Loucy (cell line): ENCODE results near the gene SORCS2.

Experiments
- H2AFZ ChIP-seq: fragments of 200-600 bp; sonication (generic); 2 replicates; pipeline ENCODE4 v1.6.0; 2016; ENCODE audit warnings: antibody characterized with exemption, mild to moderate bottlenecking, low read length, moderate library complexity
- H3F3A ChIP-seq: fragments of 200-600 bp; 2 replicates; pipeline ENCODE4 v1.6.0; 2016; ENCODE audit warnings: antibody characterized with exemption, low read depth, mild to moderate bottlenecking
- H3K27me3 ChIP-seq: fragments of 200-600 bp; sonication (generic); 2 replicates; pipeline ENCODE4 v1.6.1; 2014; ENCODE audit warnings: low read length, mild to moderate bottlenecking; ENCODE audit not compliant: insufficient read depth, poor library complexity, severe bottlenecking
- H3K36me3 ChIP-seq: fragments of 200-600 bp; sonication (generic); 2 replicates; pipeline ENCODE4 v1.6.1; 2016; ENCODE audit warnings: low read length; ENCODE audit not compliant: insufficient read depth
- H3K4me1 ChIP-seq: fragments of 200-600 bp; sonication (generic); 2 replicates; pipeline ENCODE4 v1.5.1; 2014; ENCODE audit warnings: low read length, mild to moderate bottlenecking; ENCODE audit not compliant: insufficient read depth, poor library complexity, severe bottlenecking
- H3K4me2 ChIP-seq: fragments of 200-600 bp; sonication (generic); 2 replicates; pipeline ENCODE4 v1.6.0; 2014; ENCODE audit warnings: antibody characterized with exemption, low read length, low read depth, mild to moderate bottlenecking; ENCODE audit not compliant: poor library complexity, severe bottlenecking
- H3K4me3 ChIP-seq: fragments of 200-600 bp; sonication (generic); 2 replicates; pipeline ENCODE4 v1.5.1; 2014; ENCODE audit warnings: low read length, mild to moderate bottlenecking, mixed read lengths; ENCODE audit not compliant: poor library complexity, severe bottlenecking
- H3K79me2 ChIP-seq: fragments of 200-600 bp; sonication (generic); 2 replicates; pipeline ENCODE4 v1.6.1; 2014; ENCODE audit warnings: low read length; ENCODE audit not compliant: insufficient read depth
- H3K9ac ChIP-seq: fragments of 200-600 bp; sonication (generic); 2 replicates; pipeline ENCODE4 v1.6.0; 2014; ENCODE audit warnings: mild to moderate bottlenecking, low read depth, low read length, moderate library complexity; ENCODE audit not compliant: poor library complexity, severe bottlenecking
- H3K9me2 ChIP-seq: fragments of 200-600 bp; sonication (generic); replicated peaks from 2 replicates; pipeline ENCODE4 v1.6.1; 2016; ENCODE audit warnings: low read depth, low read length, mixed read lengths
- H3K9me3 ChIP-seq: fragments of 200-600 bp; sonication (generic); 2 replicates; pipeline ENCODE4 v1.6.1; 2014; ENCODE audit warnings: mild to moderate bottlenecking, antibody characterized with exemption, low read length, low read depth; ENCODE audit not compliant: insufficient read depth
- H4K20me1 ChIP-seq: fragments of 200-600 bp; sonication (generic); 2 replicates; pipeline ENCODE4 v1.6.0; 2014; ENCODE audit warnings: antibody characterized with exemption, low read length, mild to moderate bottlenecking; ENCODE audit not compliant: insufficient read depth, poor library complexity, severe bottlenecking
- CTCF ChIP-seq: fragments of 200-600 bp; sonication (generic); conservative IDR thresholded peaks from 2 replicates; pipeline ENCODE4 v1.5.1; 2014; ENCODE audit warnings: mild to moderate bottlenecking, antibody characterized with exemption, low read length
- EZH2phosphoT487 ChIP-seq: fragments of 200-600 bp; IDR thresholded peaks from 2 replicates; pipeline ENCODE4 v1.6.1; 2018; ENCODE audit warnings: antibody characterized with exemption, mild to moderate bottlenecking, moderate library complexity, borderline replicate concordance

SORCS2 gene

GRCh38 chr4:7325541-7325940 lies 133.2 kb downstream of the SORCS2 start:
- H3K9ac ChIP-seq: no peak overlapping the region
- H3K36me3 ChIP-seq: no peaks in the 10 kb centered on the region
- no peaks in the 10 kb centered on the region for H3K9me2 ChIP-seq
- H4K20me1 ChIP-seq: no peaks in the 10 kb centered on the region
- no peak overlapping the region for H2AFZ ChIP-seq
- no peak overlapping the region for H3K4me3 ChIP-seq
- H3K9me3 ChIP-seq: peaks cover 7% of the 10 kb centered on the region; the same call in 1 of the 2 replicates
- no peaks in the 10 kb centered on the region for H3K79me2 ChIP-seq
- H3K27me3 ChIP-seq: no peaks in the 10 kb centered on the region
- H3F3A ChIP-seq: no peaks in the 10 kb centered on the region
- no peak for TF ChIP-seq CTCF
- TF ChIP-seq EZH2phosphoT487: no peak
- no peaks in the 10 kb centered on the region for H3K4me1 ChIP-seq
- no peak overlapping the region for H3K4me2 ChIP-seq

- no peaks in the 10 kb centered on the region for H3K27me3 ChIP-seq
- no peak overlapping the region for H3K4me3 ChIP-seq
- H3K9me3 ChIP-seq: peaks cover 9% of the 10 kb centered on the region; the same call in 1 of the 2 replicates
- no peaks in the 10 kb centered on the region for H4K20me1 ChIP-seq
- H3K79me2 ChIP-seq: no peaks in the 10 kb centered on the region
- no peak overlapping the region for H3K4me2 ChIP-seq
- H2AFZ ChIP-seq: no peak overlapping the region
- no peak overlapping the region for H3K9ac ChIP-seq
- no peaks in the 10 kb centered on the region for H3K36me3 ChIP-seq
- H3K9me2 ChIP-seq: no peaks in the 10 kb centered on the region
- H3K4me1 ChIP-seq: no peaks in the 10 kb centered on the region
- no peaks in the 10 kb centered on the region for H3F3A ChIP-seq
- no peak for TF ChIP-seq CTCF
- no peak for TF ChIP-seq EZH2phosphoT487
Measured at GRCh38 chr4:7326306-7326692, 134.0 kb downstream of the SORCS2 start.

- TF ChIP-seq EZH2phosphoT487 (no peak), CTCF (no peak)
- H3K27me3 ChIP-seq: no peaks in the 10 kb centered on the region
- H3K79me2 ChIP-seq: no peaks in the 10 kb centered on the region
- H3K36me3 ChIP-seq: no peaks in the 10 kb centered on the region
- no peak overlapping the region for H3K4me2 ChIP-seq
- H3K9me3 ChIP-seq: peaks cover 9% of the 10 kb centered on the region; the same call in 1 of the 2 replicates
- no peaks in the 10 kb centered on the region for H3F3A ChIP-seq
- no peak overlapping the region for H3K4me3 ChIP-seq
- H3K9me2 ChIP-seq: no peaks in the 10 kb centered on the region
- H3K9ac ChIP-seq: no peak overlapping the region
- no peaks in the 10 kb centered on the region for H4K20me1 ChIP-seq
- H2AFZ ChIP-seq: no peak overlapping the region
- H3K4me1 ChIP-seq: no peaks in the 10 kb centered on the region
Measured at GRCh38 chr4:7326693-7327340, 134.5 kb downstream of the SORCS2 start.
